Right ventricle myocardium superior (tissue), 1 donor: Measurements from ENCODE around the gene FKBP1A. TPM values are rescaled to one million over a fixed set of nuclear protein-coding genes. Genes with fewer than 3 reads are reported as not detected.

ENCODE experiments used
- ATAC-seq: fragments of 200-7000 bp; cut with Tn5 transposase; one replicate; pipeline ENCODE4 v1.9.1; 2020; ENCODE audit warnings: mild to moderate bottlenecking; ENCODE audit not compliant: poor library complexity
- DNase-seq: peaks from one replicate; pipeline ENCODE4 v3.0.0-alpha.2; 2020
- intact Hi-C: fragments of 100-400 bp; cut with DNase I; formaldehyde crosslinking; loops from one replicate; pipeline ENCODE4 v1.11.2; 2022
- total RNA-seq: library from RNA; stranded (reverse); fragmentation: NEBNext Ultra II Directional; extraction: Animal tissue kit (Norgen Biotek cat#: 25700); gene quantifications from one replicate; pipeline ENCODE4 v1.2.1, GENCODE V29; 2021
- donor health status: DM: no; HTN: yes; CAD: no; lungs with severe emphysema.

The FKBP1A gene
- total RNA-seq, 1 donor from 2014 or later: 112 TPM

- DNase-seq (no peak), ATAC-seq (no peak)
- intact Hi-C loops: no loop called here
Measured at GRCh38 chr20:1390581-1391403, 2.1 kb downstream of the FKBP1A start.

- no peak for DNase-seq
- no peak for ATAC-seq
Measured at GRCh38 chr20:1389703-1390580, 2.9 kb downstream of the FKBP1A start.

GRCh38 chr20:1388741-1389483, 3.9 kb downstream of the FKBP1A start:
- DNase-seq: no peak
- no peak for ATAC-seq
- intact Hi-C loops: no loop called here

More at GRCh38 chr20:1389703-1390580, 2.9 kb downstream of the FKBP1A start:
- intact Hi-C loops: no loop called here

GRCh38 chr20:1388253-1388652, 4.6 kb downstream of the FKBP1A start:
- no peak for ATAC-seq
- intact Hi-C loops: no loop called here
- DNase-seq: no peak

- DNase-seq: no peak
- ATAC-seq: no peak
- intact Hi-C loops: no loop called here
Measured at GRCh38 chr20:1386323-1386722, 6.5 kb downstream of the FKBP1A start.

- no peak for DNase-seq
- intact Hi-C loops: no loop called here
Measured at GRCh38 chr20:1383623-1384404, 9.0 kb downstream of the FKBP1A start.

GRCh38 chr20:1382670-1383069, 10.2 kb downstream of the FKBP1A start:
- peak; percentile 15 for ATAC-seq
- intact Hi-C loops: no loop called here
- no peak for DNase-seq

More at GRCh38 chr20:1383623-1384404, 9.0 kb downstream of the FKBP1A start:
- no peak for ATAC-seq

GRCh38 chr20:1381753-1382591, 10.9 kb downstream of the FKBP1A start:
- ATAC-seq: peak; percentile 81
- DNase-seq: no peak
- intact Hi-C loops: no loop called here

- no peak for DNase-seq
- intact Hi-C loops: no loop called here
- ATAC-seq: no peak
Measured at GRCh38 chr20:1378735-1379125, 14.1 kb downstream of the FKBP1A start.

GRCh38 chr20:1377984-1378734, 14.7 kb downstream of the FKBP1A start:
- intact Hi-C loops: no loop called here
- DNase-seq (no peak), ATAC-seq (no peak)

GRCh38 chr20:1377341-1377871, 15.4 kb downstream of the FKBP1A start:
- DNase-seq (no peak), ATAC-seq (no peak)
- intact Hi-C loops: no loop called here

GRCh38 chr20:1376408-1377270, 16.2 kb downstream of the FKBP1A start:
- peak; percentile 53 for DNase-seq
- peak; percentile 52 for ATAC-seq
- intact Hi-C loops: no loop called here

GRCh38 chr20:1376007-1376406, 16.8 kb downstream of the FKBP1A start:
- intact Hi-C loops: no loop called here
- DNase-seq: no peak
- peak; percentile 34 for ATAC-seq

- DNase-seq (no peak), ATAC-seq (peak; percentile 45)
- intact Hi-C loops: no loop called here
Measured at GRCh38 chr20:1375515-1375914, 17.3 kb downstream of the FKBP1A start.

GRCh38 chr20:1374246-1374645, 18.6 kb downstream of the FKBP1A start:
- ATAC-seq: peak; percentile 16
- intact Hi-C loops: loop anchor here (5.0 kb wide), 1 partner anchor 47 kb away; the partner anchor contains the start of gene SDCBP2
- no peak for DNase-seq
